Stomach (tissue), 4 donors: ENCODE results near the gene PTPRF.

Source experiments
- CTCF ChIP-seq, 7 experiments: fragments of 450-650 bp in 4 of 7; fragments of 200-600 bp in 3 of 7; sonication (generic) in 3 of 7; IDR thresholded peaks; one replicate each; pipeline ENCODE4 v1.5.1; 2016 to 2019; ENCODE audit warnings: antibody characterized with exemption in 7 of 7, control low read depth in 2 of 7, mild to moderate bottlenecking in 1 of 7
- EP300 ChIP-seq: sonication (generic); formaldehyde crosslinking; IDR thresholded peaks from one replicate; pipeline ENCODE4 v1.6.1; 2017; ENCODE audit warnings: antibody characterized with exemption
- POLR2A ChIP-seq, 4 donors: fragments of 450-650 bp; IDR thresholded peaks; one replicate each; pipeline ENCODE4 v1.6.1; 2016; ENCODE audit warnings: antibody characterized with exemption in 4 of 4, control low read depth in 2 of 4, mild to moderate bottlenecking in 1 of 4, moderate library complexity in 1 of 4

GRCh38 chr1:43572538-43572937 is 41.9 kb downstream of the PTPRF start:
- TF ChIP-seq EP300 (no peak), CTCF (IDR thresholded peaks at IDR 0.05) (no peak), POLR2A (IDR thresholded peaks at IDR 0.05) (no peak)
